ENCODE measurements around the gene SH2D5. TPM values are rescaled to one million over a fixed set of nuclear protein-coding genes. Genes with fewer than 3 reads are reported as not detected.

The SH2D5 gene
- total RNA-seq, 4 donors from 2014 or later = 0.37 TPM; not detected in 3

DNA sequence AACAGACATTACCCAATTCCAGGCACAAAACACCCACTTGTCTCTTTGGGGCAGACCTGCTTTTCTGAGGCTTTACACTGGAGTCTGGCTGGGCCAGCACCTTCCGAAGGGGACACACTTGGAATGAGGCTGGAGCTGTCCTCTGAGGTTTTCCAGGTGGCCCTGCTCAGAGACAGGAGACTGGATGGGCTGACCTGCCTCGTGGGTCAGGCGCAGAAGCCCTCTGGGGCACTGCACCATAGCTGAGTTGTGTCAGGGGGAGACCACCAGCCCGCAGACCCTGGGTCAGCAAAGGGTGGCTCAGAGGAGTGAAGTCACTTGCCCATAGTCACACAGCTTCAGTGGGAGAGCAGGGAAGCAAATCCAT lies 1.8 kb downstream of the SH2D5 start:
- peaks cover 9 to 25% (median 24%) of the 10 kb centered on the region in 4 donors for H3K4me1 ChIP-seq
- intact Hi-C loops (cut with DNase I; ENCODE audit: low total_unique reads) = no loop called here
- H3K9me3 ChIP-seq = no peaks in the 10 kb centered on the region
- H3K27ac ChIP-seq = no peak overlapping the region
- H3K27me3 ChIP-seq = peaks cover 50% of the 10 kb centered on the region
- TF ChIP-seq, protein P1, sequence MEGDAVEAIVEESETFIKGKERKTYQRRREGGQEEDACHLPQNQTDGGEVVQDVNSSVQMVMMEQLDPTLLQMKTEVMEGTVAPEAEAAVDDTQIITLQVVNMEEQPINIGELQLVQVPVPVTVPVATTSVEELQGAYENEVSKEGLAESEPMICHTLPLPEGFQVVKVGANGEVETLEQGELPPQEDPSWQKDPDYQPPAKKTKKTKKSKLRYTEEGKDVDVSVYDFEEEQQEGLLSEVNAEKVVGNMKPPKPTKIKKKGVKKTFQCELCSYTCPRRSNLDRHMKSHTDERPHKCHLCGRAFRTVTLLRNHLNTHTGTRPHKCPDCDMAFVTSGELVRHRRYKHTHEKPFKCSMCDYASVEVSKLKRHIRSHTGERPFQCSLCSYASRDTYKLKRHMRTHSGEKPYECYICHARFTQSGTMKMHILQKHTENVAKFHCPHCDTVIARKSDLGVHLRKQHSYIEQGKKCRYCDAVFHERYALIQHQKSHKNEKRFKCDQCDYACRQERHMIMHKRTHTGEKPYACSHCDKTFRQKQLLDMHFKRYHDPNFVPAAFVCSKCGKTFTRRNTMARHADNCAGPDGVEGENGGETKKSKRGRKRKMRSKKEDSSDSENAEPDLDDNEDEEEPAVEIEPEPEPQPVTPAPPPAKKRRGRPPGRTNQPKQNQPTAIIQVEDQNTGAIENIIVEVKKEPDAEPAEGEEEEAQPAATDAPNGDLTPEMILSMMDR (IDR thresholded peaks at IDR 0.05) = no peak
- TF ChIP-seq EP300 (IDR thresholded peaks at IDR 0.05; ENCODE audit: low read depth) (no peak), POLR2AphosphoS5 (IDR thresholded peaks at IDR 0.05) (no peak), POLR2A (IDR thresholded peaks at IDR 0.05) (no peak)
- 52% methylated on average over 4 of the region's 4 CpGs; no CpG with 5 or more reads in 1 of the 2 donors for WGBS, 2 donors (ENCODE audit: low coverage in 1 of 2)
- H3K4me3 ChIP-seq = no peak overlapping the region
- no peaks in the 10 kb centered on the region for H3K36me3 ChIP-seq
- in situ Hi-C loops (cut with MboI; ENCODE audit: low pct_ligation_motif_present in 1 of 4, low pct_unique_long_range_greater_than_20kb in 1 of 4, low sequenced_read_pairs in 3 of 4) = no loop called here
- no peak for DNase-seq

DNA sequence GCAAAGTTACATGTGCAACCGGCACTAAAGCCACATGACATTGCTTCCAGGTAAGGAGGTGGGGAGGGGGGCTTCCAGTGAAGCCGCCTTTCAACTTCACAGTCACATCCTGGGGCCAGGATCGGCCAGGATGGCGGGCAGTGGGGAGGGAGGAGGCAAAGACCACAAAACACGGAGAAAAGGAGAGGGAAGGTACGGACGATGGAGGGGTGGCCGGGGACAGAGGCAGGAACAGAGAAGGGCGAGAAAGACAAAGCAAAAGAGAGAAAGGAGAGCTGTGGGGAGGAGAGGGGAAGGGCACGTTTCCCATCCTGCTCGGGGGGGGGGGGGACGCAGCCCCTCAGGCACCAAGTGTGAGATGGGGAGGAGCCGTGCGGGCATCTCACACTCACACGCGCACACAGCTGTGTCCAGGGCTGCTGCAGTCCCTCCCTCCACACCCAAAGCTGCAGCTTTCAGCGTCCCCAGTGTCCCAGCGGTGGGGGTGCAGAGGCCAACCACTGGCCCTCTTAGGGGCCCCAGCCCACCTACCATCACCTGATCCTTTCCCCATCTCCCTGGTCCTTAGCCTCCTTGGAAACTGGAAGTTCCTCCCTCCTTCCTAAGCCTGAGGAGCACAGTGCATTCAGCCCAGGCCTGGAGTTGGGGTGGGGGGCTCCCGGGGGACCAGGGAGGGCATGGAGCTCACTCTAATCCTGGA lies 2.4 kb downstream of the SH2D5 start:
- Histone ChIP-seq H3K27ac (no peak overlapping the region), H3K4me3 (no peak overlapping the region), H3K36me3 (no peaks in the 10 kb centered on the region), H3K4me1 (peaks cover 9 to 25% (median 24%) of the 10 kb centered on the region in 4 donors), H3K27me3 (peaks cover 50% of the 10 kb centered on the region), H3K9me3 (no peaks in the 10 kb centered on the region)
- intact Hi-C loops (cut with DNase I; ENCODE audit: low total_unique reads) = no loop called here
- TF ChIP-seq, protein P1 (IDR thresholded peaks at IDR 0.05) = no peak
- TF ChIP-seq EP300 (IDR thresholded peaks at IDR 0.05; ENCODE audit: low read depth) (no peak), POLR2A (IDR thresholded peaks at IDR 0.05) (no peak), POLR2AphosphoS5 (IDR thresholded peaks at IDR 0.05) (no peak)
- WGBS, 2 donors (ENCODE audit: low coverage in 1 of 2) = 8 to 13% methylated on average over 8 to 19 of the region's 19 CpGs
- DNase-seq = peak; percentile 4
- in situ Hi-C loops (cut with MboI; ENCODE audit: low pct_ligation_motif_present in 1 of 4, low pct_unique_long_range_greater_than_20kb in 1 of 4, low sequenced_read_pairs in 3 of 4) = no loop called here

DNA sequence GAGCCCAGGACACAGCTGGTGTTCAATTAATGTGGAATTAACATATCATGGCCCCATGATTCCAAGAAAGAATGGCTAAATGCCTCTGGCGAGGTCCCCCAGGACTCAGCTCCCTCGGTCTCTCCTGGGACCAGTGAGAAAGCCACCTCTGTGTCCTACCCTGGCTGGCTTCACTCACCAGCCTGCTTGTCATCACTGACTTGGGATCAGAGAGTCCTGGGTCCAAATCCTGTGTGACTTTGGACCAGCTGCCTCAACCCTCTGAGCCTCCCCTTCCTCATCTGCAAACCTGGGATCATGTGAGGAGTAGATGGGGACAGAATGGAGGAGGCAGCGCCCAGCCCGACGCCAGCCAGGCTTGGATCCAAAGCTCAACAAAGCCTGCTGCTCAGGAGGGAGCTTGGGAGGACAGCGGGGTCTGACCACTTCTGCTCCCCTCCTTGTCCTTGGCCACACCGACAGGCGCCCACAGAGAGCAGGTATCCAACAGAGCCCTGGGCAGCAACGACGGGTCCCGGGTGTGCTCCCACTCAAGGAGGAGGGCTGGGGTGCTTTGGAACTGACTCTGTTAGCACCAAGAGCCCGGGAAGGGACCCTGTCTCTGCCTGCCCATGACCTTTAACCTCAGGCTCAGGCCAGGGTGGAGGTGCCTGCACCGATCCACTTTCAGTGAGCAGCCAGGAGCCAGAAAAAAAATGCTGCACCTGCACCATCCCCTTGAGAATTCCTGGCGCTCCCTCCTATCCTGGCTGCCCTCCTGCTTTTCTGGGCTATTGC lies 3.2 kb downstream of the SH2D5 start:
- in situ Hi-C loops (cut with MboI; ENCODE audit: low pct_ligation_motif_present in 1 of 4, low pct_unique_long_range_greater_than_20kb in 1 of 4, low sequenced_read_pairs in 3 of 4) = no loop called here
- Histone ChIP-seq H3K4me1 (peaks cover 9 to 25% (median 24%) of the 10 kb centered on the region in 4 donors), H3K9me3 (no peaks in the 10 kb centered on the region), H3K4me3 (no peak overlapping the region), H3K27me3 (peaks cover 50% of the 10 kb centered on the region), H3K36me3 (no peaks in the 10 kb centered on the region), H3K27ac (no peak overlapping the region)
- TF ChIP-seq EP300 (IDR thresholded peaks at IDR 0.05; ENCODE audit: low read depth) (no peak), POLR2AphosphoS5 (IDR thresholded peaks at IDR 0.05) (no peak), POLR2A (IDR thresholded peaks at IDR 0.05) (no peak)
- TF ChIP-seq, protein P1 (IDR thresholded peaks at IDR 0.05) = no peak
- DNase-seq = no peak
- intact Hi-C loops (cut with DNase I; ENCODE audit: low total_unique reads) = no loop called here
- 54% methylated on average over 14 of the region's 14 CpGs; no CpG with 5 or more reads in 1 of the 2 donors for WGBS, 2 donors (ENCODE audit: low coverage in 1 of 2)

DNA sequence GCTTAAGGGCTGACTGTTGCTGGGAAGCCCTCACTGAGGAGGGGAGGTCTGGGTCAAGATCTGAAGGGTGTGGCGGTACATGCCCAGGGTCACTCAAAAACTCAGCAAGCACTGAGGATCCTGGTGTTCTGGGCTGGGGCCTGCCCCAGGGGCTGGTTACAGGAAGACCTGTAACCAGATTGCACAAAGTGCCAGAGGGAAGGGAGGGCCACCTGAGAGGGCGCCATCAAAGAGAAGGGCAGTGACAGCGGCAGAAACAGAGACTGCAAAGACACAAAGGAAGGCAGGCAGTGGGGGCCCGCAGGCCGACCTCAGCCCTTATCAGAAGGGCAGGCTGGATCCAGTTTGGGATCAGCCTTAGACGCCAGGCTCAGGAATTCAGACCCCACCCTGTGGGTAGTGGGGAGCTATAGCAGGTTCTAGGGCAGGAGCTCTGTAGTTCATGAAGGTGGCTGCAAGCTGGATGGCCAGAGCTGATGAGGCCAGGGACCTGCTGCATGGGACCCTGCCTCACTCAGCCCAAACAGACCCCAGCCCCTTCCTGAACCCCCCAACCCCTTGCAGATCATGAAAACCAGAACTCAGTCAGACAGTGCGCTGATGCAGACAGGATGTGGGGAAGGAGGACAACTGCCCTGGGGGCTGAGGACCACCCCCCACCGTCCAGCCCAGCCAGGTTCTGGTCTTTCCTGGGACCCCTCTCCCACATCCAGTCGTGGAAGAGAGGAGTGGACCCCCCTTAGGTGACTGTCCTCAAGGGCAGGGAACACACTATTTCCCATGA lies 3.9 kb downstream of the SH2D5 start:
- TF ChIP-seq, protein P1 (IDR thresholded peaks at IDR 0.05) = no peak
- TF ChIP-seq POLR2A (IDR thresholded peaks at IDR 0.05) (no peak), EP300 (IDR thresholded peaks at IDR 0.05; ENCODE audit: low read depth) (no peak), POLR2AphosphoS5 (IDR thresholded peaks at IDR 0.05) (no peak)
- no peak overlapping the region for H3K4me3 ChIP-seq
- intact Hi-C loops (cut with DNase I; ENCODE audit: low total_unique reads) (no loop called here), in situ Hi-C loops (cut with MboI; ENCODE audit: low pct_ligation_motif_present in 1 of 4, low pct_unique_long_range_greater_than_20kb in 1 of 4, low sequenced_read_pairs in 3 of 4) (no loop called here)
- no peaks in the 10 kb centered on the region for H3K36me3 ChIP-seq
- peaks cover 9 to 22% (median 21%) of the 10 kb centered on the region in 4 donors for H3K4me1 ChIP-seq
- peaks cover 50% of the 10 kb centered on the region for H3K27me3 ChIP-seq
- no peak overlapping the region for H3K27ac ChIP-seq
- WGBS, 2 donors (ENCODE audit: low coverage in 1 of 2) = 65% methylated on average over 9 of the region's 9 CpGs; no CpG with 5 or more reads in 1 of the 2 donors
- DNase-seq = peak; percentile 2
- H3K9me3 ChIP-seq = no peaks in the 10 kb centered on the region

Measured in transverse colon (tissue), 4 donors.